Measurements from ENCODE around the gene MTERF1. TPM values are rescaled to one million over a fixed set of nuclear protein-coding genes. Genes with fewer than 3 reads are reported as not detected.

Gene MTERF1
- total and polyA plus RNA-seq, 2 of the 13 experiments (the other 11 are each of a cell fraction or from before 2014, with no cell fraction given): 5.5 to 19.3 TPM

GRCh38 chr7:91843831-91844230 is 36.7 kb downstream of the MTERF1 start (continued):
- TF ChIP-seq RARG (CRISPR knock-in tag; IDR thresholded peaks at IDR 0.05; ENCODE audit: low read depth) (no peak), ZFP36 (IDR thresholded peaks at IDR 0.05; ENCODE audit: borderline replicate concordance, low read depth, low read length, partially characterized antibody) (no peak), SOX13 (IDR thresholded peaks at IDR 0.05) (no peak), SOX13 (CRISPR knock-in tag; conservative IDR thresholded peaks at IDR 0.05 in 1 of 2, IDR thresholded peaks at IDR 0.05 in 1 of 2) (no peak), MIER2 (CRISPR knock-in tag; IDR thresholded peaks at IDR 0.05) (no peak), CBX5 (CRISPR knock-in tag; IDR thresholded peaks at IDR 0.05; ENCODE audit: borderline replicate concordance) (no peak), GATAD1 (CRISPR knock-in tag; IDR thresholded peaks at IDR 0.05) (no peak), ZNF841 (CRISPR knock-in tag; IDR thresholded peaks at IDR 0.05; ENCODE audit: borderline replicate concordance) (no peak), NFKB2 (CRISPR knock-in tag; IDR thresholded peaks at IDR 0.05; ENCODE audit: borderline replicate concordance) (no peak), MIER3 (CRISPR knock-in tag; IDR thresholded peaks at IDR 0.05; ENCODE audit: borderline replicate concordance) (no peak), ZNF225 (CRISPR knock-in tag; IDR thresholded peaks at IDR 0.05) (no peak)

GRCh38 chr7:91838439-91838838 is 42.1 kb downstream of the MTERF1 start:
- ChIA-PET POLR2A (no interaction called here), CTCF (ENCODE audit: low intra/inter-chr PET ratio, low total read pairs) (no interaction called here)
- H2AFZ ChIP-seq (ENCODE audit: low read length): no peak overlapping the region
- no peak for DNase-seq (ENCODE audit: low spot score)
- no peak overlapping the region for H3K9ac ChIP-seq (ENCODE audit: insufficient read depth, low read depth, low read length)
- H4K20me1 ChIP-seq (ENCODE audit: insufficient read depth, low read length): no peaks in the 10 kb centered on the region
- H3K4me1 ChIP-seq (ENCODE audit: insufficient read depth, low read length): no peaks in the 10 kb centered on the region
- H3K4me3 ChIP-seq (replicated peaks in 1 of 3; ENCODE audit: insufficient read depth in 1 of 3, low read depth in 2 of 3, low read length in 3 of 3): no peak overlapping the region
- no peaks in the 10 kb centered on the region for H3K79me2 ChIP-seq (ENCODE audit: insufficient read depth, low read length)
- no peak for FAIRE-seq
- no TSS peak for BruUV-seq (replicated peaks)
- ATAC-seq: no peak
- no peaks in the 10 kb centered on the region for H3K27me3 ChIP-seq (ENCODE audit: control insufficient read depth in 1 of 2, insufficient read depth in 2 of 2, low read length in 2 of 2)
- intact Hi-C loops (cut with micrococcal nuclease; ENCODE audit: unreplicated experiment) (no loop called here), in situ Hi-C loops (cut with HindIII; ENCODE audit: extremely low pct_ligation_motif_present, low pct_unique_long_range_greater_than_20kb) (no loop called here)
- no peaks in the 10 kb centered on the region for H3K9me3 ChIP-seq (ENCODE audit: low read length)
- H3K36me3 ChIP-seq (replicated peaks in 1 of 2; ENCODE audit: control insufficient read depth in 1 of 2, insufficient read depth in 2 of 2, low read length in 2 of 2): no peaks in the 10 kb centered on the region
- WGBS (ENCODE audit: low lambda C conversion rate): 21% methylated on average over 2 of the region's 2 CpGs
- no peak overlapping the region for H3K27ac ChIP-seq (ENCODE audit: extremely low read length, insufficient read depth, low read length)
- no peak overlapping the region for H3K4me2 ChIP-seq (ENCODE audit: low read depth, low read length)
- TF ChIP-seq ZNF720 (CRISPR knock-in tag; IDR thresholded peaks at IDR 0.05): no peak
- no peak for TF ChIP-seq CEBPZ (IDR thresholded peaks at IDR 0.05; ENCODE audit: low read length)
- no peak for TF ChIP-seq ZHX2 (IDR thresholded peaks at IDR 0.05; ENCODE audit: low read depth)
- no peak for TF ChIP-seq ZHX2 (CRISPR knock-in tag; IDR thresholded peaks at IDR 0.05; ENCODE audit: borderline replicate concordance)
